ENCODE measurements around the gene KLHL12.

KLHL12 gene

GRCh38 chr1:202890392-202890791 is 36.6 kb downstream of the KLHL12 start:
- H3K9me3 ChIP-seq = no peaks in the 10 kb centered on the region
- H3K27me3 ChIP-seq (ENCODE audit: low read depth) = no peaks in the 10 kb centered on the region
- in situ Hi-C loops (cut with MboI; ENCODE audit: low sequenced_read_pairs) = no loop called here
- peaks cover 29% of the 10 kb centered on the region for H3K36me3 ChIP-seq (replicated peaks)
- peaks cover 6% of the 10 kb centered on the region; the same call in 1 of the 2 replicates for H3K4me1 ChIP-seq
- no peak for DNase-seq (ENCODE audit: low spot score in 2 of 2)
- H3K4me3 ChIP-seq = no peak overlapping the region

GRCh38 chr1:202888531-202889360 is 38.3 kb downstream of the KLHL12 start, which contains the start of gene RABIF:
Gene RABIF, minus strand, starts transcription at chr1:202889149. Its CDS starts 51 bp downstream, at chr1:202889098.
- in situ Hi-C loops (cut with MboI; ENCODE audit: low sequenced_read_pairs) = no loop called here
- H3K9me3 ChIP-seq = no peaks in the 10 kb centered on the region
- H3K4me3 ChIP-seq = peak within 1 kb of the TSS; percentile 79
- H3K4me1 ChIP-seq = peaks cover 6% of the 10 kb centered on the region; the same call in 1 of the 2 replicates
- peak; percentile 94 to 96 for DNase-seq (ENCODE audit: low spot score in 2 of 2)
- H3K36me3 ChIP-seq (replicated peaks) = peaks cover 12% of the 10 kb centered on the region
- no peaks in the 10 kb centered on the region for H3K27me3 ChIP-seq (ENCODE audit: low read depth)

- peaks cover 6% of the 10 kb centered on the region; the same call in 1 of the 2 replicates for H3K4me1 ChIP-seq
- in situ Hi-C loops (cut with MboI; ENCODE audit: low sequenced_read_pairs) = no loop called here
- H3K4me3 ChIP-seq = peak overlapping the region; percentile 79
- H3K9me3 ChIP-seq = no peaks in the 10 kb centered on the region
- no peaks in the 10 kb centered on the region for H3K27me3 ChIP-seq (ENCODE audit: low read depth)
- peaks cover 7% of the 10 kb centered on the region for H3K36me3 ChIP-seq (replicated peaks)
- DNase-seq (ENCODE audit: low spot score in 2 of 2) = no peak
Observed at GRCh38 chr1:202888221-202888530, 38.9 kb downstream of the KLHL12 start.

DNA sequence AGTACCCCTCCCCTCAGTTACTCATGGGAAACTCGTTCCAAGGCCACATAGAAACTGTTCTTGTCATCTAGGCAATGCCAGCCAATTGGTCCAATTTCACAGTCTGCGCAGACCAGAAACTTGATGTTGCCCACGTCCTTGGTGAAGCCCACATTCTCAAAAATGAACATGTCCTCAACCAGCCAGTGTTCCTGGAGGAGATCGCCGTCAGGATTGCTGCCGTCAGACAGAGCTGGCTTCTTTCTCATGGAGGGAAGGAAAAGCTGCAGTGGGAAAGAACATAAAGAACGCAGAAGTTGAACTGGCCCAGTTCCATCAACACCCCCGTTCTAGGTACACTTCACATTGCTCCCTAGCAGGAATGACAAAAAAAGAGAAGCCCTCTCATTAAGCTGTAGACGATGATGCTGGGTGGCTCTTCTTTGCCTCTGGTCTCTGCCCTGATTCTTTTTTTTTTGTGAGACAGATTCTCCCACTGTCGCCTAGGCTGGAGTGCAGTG is 46.0 kb downstream of the KLHL12 start:
- no peak for DNase-seq (ENCODE audit: low spot score in 2 of 2)
- in situ Hi-C loops (cut with MboI; ENCODE audit: low sequenced_read_pairs) = no loop called here

GRCh38 chr1:202880062-202880461 is 47.0 kb downstream of the KLHL12 start:
- Histone ChIP-seq H3K9me3 (no peaks in the 10 kb centered on the region), H3K27me3 (ENCODE audit: low read depth) (no peaks in the 10 kb centered on the region), H3K4me3 (no peak overlapping the region), H3K36me3 (replicated peaks) (peaks cover 4% of the 10 kb centered on the region; the same call in 1 of the 2 replicates), H3K4me1 (no peaks in the 10 kb centered on the region)
- in situ Hi-C loops (cut with MboI; ENCODE audit: low sequenced_read_pairs) = no loop called here
- DNase-seq (ENCODE audit: low spot score in 2 of 2) = no peak

More for the DNA sequence above, 46.0 kb downstream of the KLHL12 start:
- H3K4me1 ChIP-seq = no peaks in the 10 kb centered on the region
- no peaks in the 10 kb centered on the region for H3K9me3 ChIP-seq
- no peaks in the 10 kb centered on the region for H3K27me3 ChIP-seq (ENCODE audit: low read depth)
- no peak overlapping the region for H3K4me3 ChIP-seq
- peaks cover 4% of the 10 kb centered on the region; the same call in 1 of the 2 replicates for H3K36me3 ChIP-seq (replicated peaks)

DNA sequence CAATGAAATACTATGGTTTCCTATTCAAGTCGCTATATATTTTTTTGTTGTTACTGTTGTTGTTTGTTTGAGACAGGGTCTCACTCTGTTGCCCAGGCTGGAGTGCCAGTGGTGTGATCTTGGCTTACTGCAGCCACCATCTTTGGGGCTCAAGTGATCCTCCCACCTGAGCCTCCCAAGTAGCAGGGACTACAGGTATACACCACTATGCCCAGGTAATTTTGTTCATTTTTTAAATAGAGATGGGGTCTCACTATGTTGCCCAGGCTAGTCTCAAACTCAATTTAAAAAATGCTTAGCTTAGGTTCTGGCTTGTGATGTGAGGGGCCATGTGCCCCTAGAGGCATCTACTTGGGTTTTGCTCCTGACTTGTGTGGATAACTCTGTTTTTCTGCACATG is 47.9 kb downstream of the KLHL12 start:
- no peak overlapping the region for H3K4me3 ChIP-seq
- H3K9me3 ChIP-seq = no peaks in the 10 kb centered on the region
- DNase-seq (ENCODE audit: low spot score in 2 of 2) = no peak
- H3K27me3 ChIP-seq (ENCODE audit: low read depth) = no peaks in the 10 kb centered on the region
- H3K36me3 ChIP-seq (replicated peaks) = peaks cover 4% of the 10 kb centered on the region; the same call in 1 of the 2 replicates
- in situ Hi-C loops (cut with MboI; ENCODE audit: low sequenced_read_pairs) = no loop called here
- H3K4me1 ChIP-seq = no peaks in the 10 kb centered on the region

- H3K4me1 ChIP-seq = no peaks in the 10 kb centered on the region
- no peaks in the 10 kb centered on the region for H3K36me3 ChIP-seq (replicated peaks)
- no peaks in the 10 kb centered on the region for H3K9me3 ChIP-seq
- no peaks in the 10 kb centered on the region for H3K27me3 ChIP-seq (ENCODE audit: low read depth)
- no peak for DNase-seq (ENCODE audit: low spot score in 2 of 2)
- no peak overlapping the region for H3K4me3 ChIP-seq
- in situ Hi-C loops (cut with MboI; ENCODE audit: low sequenced_read_pairs) = no loop called here
Observed at GRCh38 chr1:202873026-202873425, 54.0 kb downstream of the KLHL12 start.

- Histone ChIP-seq H3K9me3 (no peaks in the 10 kb centered on the region), H3K27me3 (ENCODE audit: low read depth) (no peaks in the 10 kb centered on the region), H3K4me1 (no peaks in the 10 kb centered on the region), H3K4me3 (no peak overlapping the region), H3K36me3 (replicated peaks) (no peaks in the 10 kb centered on the region)
- no peak for DNase-seq (ENCODE audit: low spot score in 2 of 2)
- in situ Hi-C loops (cut with MboI; ENCODE audit: low sequenced_read_pairs) = no loop called here
Observed at GRCh38 chr1:202871367-202871766, 55.7 kb downstream of the KLHL12 start.

- DNase-seq (ENCODE audit: low spot score in 2 of 2) = peak; percentile 17 to 30
- H3K36me3 ChIP-seq (replicated peaks) = no peaks in the 10 kb centered on the region
- H3K27me3 ChIP-seq (ENCODE audit: low read depth) = no peaks in the 10 kb centered on the region
- peaks cover 18% of the 10 kb centered on the region for H3K4me1 ChIP-seq
- no peak overlapping the region for H3K4me3 ChIP-seq
- no peaks in the 10 kb centered on the region for H3K9me3 ChIP-seq
- in situ Hi-C loops (cut with MboI; ENCODE audit: low sequenced_read_pairs) = no loop called here
Observed at GRCh38 chr1:202862679-202863560, 64.1 kb downstream of the KLHL12 start.

GRCh38 chr1:202861420-202862132 is 65.5 kb downstream of the KLHL12 start:
- Histone ChIP-seq H3K4me1 (peaks cover 18% of the 10 kb centered on the region), H3K4me3 (peak overlapping the region; percentile 66), H3K27me3 (ENCODE audit: low read depth) (no peaks in the 10 kb centered on the region), H3K36me3 (replicated peaks) (no peaks in the 10 kb centered on the region), H3K9me3 (no peaks in the 10 kb centered on the region)
- in situ Hi-C loops (cut with MboI; ENCODE audit: low sequenced_read_pairs) = no loop called here
- DNase-seq (ENCODE audit: low spot score in 2 of 2) = peak; percentile 89 to 96

GRCh38 chr1:202860744-202861419 is 66.2 kb downstream of the KLHL12 start:
- peak; percentile 56 to 78 for DNase-seq (ENCODE audit: low spot score in 2 of 2)
- in situ Hi-C loops (cut with MboI; ENCODE audit: low sequenced_read_pairs) = no loop called here
- Histone ChIP-seq H3K4me3 (peak overlapping the region; percentile 66), H3K4me1 (peaks cover 18% of the 10 kb centered on the region), H3K9me3 (no peaks in the 10 kb centered on the region), H3K27me3 (ENCODE audit: low read depth) (no peaks in the 10 kb centered on the region), H3K36me3 (replicated peaks) (no peaks in the 10 kb centered on the region)

GRCh38 chr1:202858789-202859414 is 68.1 kb downstream of the KLHL12 start:
- no peak for DNase-seq (ENCODE audit: low spot score in 2 of 2)
- no peaks in the 10 kb centered on the region for H3K9me3 ChIP-seq
- no peaks in the 10 kb centered on the region for H3K27me3 ChIP-seq (ENCODE audit: low read depth)
- in situ Hi-C loops (cut with MboI; ENCODE audit: low sequenced_read_pairs) = no loop called here
- H3K4me3 ChIP-seq = no peak overlapping the region
- H3K36me3 ChIP-seq (replicated peaks) = no peaks in the 10 kb centered on the region
- H3K4me1 ChIP-seq = peaks cover 18% of the 10 kb centered on the region
